Measurements from ENCODE around the gene NANP.
"Not testable (repeated sequence)": the region's sequence is repeated elsewhere in the genome, so short reads cannot be mapped to it uniquely, and the experiment has no call there.

The NANP gene

DNA sequence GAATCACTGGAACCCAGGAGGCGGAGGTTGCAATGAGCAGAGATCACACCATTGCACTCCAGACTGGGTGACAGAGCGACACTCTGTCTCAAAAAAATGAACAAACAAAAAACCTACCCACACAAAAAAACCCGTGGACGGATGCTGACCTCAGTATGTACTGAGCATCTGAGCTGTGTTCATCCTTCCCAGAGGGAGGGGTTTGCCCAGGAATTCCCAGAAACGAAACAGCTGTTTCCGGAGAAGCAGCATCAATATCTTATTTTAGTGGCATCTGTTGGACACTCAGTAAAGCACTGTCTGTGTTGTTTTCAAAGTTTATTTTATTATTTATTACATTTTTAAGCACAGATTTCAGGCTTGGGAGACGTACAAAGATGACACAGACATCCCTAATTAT, 18.7 kb downstream of the NANP start:
- DNase-seq = no peak

DNA sequence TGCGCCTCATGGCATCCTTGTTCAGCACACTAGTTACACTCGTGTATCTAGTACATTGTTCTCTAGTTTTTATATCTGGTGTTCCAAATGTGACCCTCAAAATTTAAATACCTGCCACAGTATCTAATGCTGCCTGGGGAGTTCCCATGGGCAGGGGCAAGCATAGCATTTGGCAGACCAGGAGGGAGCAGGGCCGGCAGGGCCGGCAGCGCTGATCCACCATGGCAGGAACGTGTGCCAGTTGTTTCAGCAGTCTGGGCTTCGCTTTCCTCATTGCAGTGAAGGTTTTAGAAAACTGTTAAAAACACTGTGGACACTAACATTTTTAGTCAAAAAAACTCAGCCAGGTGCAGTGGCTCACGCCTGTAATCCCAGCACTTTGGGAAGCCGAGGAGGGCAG, 19.2 kb downstream of the NANP start:
- DNase-seq = no peak

DNA sequence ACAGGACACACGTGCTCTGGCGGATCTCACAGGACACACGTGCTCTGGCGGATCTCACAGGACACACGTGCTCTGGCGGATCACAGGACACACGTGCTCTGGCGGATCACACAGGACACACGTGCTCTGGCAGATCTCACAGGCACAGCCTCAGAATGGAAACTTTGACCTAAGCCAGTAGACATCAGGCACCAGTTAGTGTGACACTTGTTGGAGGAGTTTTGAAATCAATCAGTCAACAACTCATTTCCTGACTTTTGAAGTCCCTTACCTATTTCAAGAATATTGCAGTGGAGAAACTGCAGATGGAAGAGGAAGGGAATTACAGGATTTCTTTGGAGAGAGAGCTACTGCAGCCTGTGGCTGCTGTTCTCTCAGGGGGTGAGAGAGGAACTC, 20.9 kb downstream of the NANP start:
- DNase-seq = not testable (repeated sequence)

DNA sequence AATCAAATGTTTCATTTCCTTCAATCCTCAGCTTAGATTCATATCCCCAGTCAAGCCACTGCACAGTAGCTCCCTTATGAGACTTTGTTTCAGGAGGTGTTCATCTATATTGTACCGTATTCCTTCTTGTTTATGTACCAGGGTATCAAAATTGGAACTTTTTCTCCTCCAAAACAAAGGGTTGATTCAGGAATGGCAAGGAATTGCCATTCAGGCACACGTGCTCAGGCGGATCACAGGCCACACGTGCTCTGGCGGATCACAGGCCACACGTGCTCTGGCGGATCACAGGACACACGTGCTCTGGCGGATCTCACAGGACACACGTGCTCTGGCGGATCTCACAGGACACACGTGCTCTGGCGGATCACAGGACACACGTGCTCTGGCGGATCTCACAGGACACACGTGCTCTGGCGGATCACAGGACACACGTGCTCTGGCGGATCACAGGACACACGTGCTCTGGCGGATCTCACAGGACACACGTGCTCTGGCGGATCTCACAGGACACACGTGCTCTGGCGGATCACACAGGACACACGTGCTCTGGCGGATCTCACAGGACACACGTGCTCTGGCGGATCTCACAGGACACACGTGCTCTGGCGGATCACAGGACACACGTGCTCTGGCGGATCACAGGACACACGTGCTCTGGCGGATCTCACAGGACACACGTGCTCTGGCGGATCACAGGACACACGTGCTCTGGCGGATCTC, 21.5 kb downstream of the NANP start:
- not testable (repeated sequence) for DNase-seq

DNA sequence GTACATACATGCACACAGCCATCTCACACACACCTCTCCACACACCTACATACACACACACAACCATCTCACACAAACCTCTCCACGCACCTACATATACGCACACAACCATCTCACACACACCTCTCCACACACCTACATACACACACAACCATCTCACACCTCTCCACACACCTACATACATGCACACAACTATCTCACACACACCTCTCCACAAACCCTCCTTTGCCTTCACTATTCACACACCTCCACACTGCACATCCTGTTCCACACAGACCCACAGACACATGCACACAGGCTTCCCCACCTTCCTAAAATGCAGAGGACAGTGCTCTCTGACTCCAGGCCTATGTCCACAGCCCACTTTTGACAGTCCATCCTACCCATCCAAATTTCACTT, 22.2 kb downstream of the NANP start:
- DNase-seq = no peak

DNA sequence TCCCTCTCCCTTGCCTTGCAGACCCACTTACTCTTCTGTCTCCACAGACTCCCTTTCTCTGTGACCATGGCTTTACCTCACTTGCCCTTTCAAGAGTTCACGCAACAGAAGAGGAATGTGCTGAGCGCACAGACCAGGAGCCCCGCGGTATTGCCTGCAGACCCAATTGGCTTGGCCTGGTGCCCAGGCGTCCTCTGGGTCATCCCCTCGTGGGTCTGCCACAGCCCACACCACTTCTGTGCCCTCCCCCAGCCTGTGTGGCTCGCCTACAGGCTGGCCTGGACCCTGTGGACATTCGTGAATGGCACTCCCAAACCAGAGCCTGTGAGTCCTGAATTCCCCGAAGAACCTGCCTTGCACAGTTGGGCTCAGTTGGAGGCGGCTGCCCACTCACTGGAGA, 23.2 kb downstream of the NANP start:
- no peak for DNase-seq

DNA sequence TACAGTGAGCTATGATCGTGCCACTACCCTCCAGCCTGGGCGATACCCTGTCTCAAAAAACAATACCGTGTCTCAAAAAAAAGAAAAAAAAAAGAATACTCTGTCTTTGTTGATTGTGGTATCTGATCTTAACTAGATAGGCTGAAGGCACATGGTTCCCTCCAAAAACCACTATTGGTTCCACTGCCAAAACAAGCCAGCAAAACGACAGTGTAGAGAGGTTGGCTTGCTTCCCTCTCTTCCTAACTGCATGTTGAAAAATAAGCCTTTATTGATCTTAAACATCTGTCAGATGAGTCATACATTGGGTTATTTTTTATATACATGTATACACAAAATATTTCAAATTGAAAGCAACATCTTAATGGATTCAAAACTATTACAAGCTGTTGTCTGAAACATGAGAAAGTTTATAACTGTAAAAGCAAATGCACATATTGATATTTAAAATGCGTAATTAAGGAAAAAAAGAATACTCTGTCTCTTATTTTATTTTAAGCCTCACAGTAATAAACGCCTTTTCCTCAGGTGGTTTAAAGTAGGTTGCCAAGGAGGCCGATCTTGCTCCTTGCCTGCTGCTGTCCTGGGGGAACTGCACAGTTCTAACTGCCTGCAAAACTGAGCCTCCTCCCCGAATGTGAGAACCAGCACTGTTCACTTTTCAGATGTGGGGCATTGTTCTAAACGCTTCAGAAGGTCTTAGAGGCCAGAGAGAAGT, 31.5 kb downstream of the NANP start:
- DNase-seq = no peak

DNA sequence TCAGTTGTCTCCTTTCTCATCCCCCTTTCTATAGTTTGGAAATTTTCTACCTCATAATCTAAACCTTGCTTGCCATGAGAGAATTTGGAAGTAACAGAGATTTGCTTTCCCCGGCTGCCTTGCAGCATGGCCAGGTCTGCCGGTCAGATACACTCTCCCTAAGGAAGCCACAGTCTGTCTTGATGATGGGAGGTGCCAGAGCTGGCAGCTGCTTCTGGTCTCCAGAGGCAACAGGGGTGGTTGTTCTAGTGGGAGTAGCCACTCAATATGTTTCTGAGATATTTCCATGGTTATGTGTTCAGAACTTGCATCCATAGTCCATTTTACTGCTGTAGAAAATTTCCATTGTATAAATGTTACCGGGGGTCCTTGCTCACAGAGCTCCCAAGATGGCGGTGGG, 33.0 kb downstream of the NANP start:
- DNase-seq = not testable (repeated sequence)

DNA sequence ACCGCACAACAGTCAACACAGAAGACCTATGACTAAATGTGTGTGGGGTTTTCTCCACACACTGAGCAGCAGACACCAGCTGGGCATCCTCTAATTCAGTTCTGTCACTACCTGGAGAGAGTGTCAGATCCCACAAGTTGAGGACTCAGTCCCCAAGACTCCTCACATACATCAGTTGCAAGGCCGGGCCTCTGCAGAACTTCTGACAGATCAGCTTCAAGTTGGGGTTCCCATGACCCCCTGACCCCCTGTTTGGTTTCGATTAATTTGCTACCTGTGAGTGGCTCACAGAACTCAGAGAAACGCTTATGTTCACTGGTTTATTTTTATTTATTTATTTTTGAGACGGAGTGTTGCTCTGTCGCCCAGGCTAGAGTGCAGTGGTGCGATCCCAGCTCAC, 35.3 kb downstream of the NANP start:
- DNase-seq = no peak

DNA sequence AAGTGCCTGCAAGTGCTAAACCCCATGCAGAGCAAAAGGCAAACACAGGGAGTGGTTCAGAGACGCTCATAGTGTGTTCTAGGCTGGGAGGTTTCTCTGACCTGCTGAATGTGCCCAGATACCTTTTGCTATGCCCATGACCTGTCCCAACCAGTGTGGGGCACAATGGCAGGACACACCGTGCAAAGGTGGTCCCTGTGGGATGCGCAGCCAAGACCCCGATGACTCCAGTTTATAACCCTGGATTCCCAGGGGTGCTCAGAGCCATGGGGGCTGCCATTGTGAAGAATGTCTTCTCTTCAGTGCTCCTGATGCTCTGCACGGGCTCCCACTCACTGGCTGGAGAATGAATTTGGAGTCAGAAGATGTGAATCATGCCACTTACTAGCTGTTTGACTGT, 36.3 kb downstream of the NANP start:
- DNase-seq = no peak

DNA sequence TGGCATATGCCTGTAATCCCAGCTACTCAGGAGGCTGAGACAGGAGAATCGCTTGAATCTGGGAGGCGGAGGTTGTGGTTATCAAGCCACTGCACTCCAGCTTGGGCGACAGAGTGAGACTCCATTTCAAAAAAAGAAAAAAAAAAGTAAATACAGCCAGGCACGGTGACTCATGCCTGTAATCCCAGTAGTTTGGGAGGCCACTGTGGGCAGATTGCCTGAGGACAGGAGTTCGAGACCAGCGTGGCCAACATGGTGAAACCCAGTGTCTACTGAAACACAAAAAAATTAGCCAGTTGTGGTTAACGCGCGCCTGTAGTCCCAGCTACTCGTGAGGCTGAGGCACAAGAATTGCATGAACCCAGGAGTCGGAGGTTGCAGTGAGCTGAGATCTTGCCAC, 36.9 kb downstream of the NANP start:
- peak; percentile 37 for DNase-seq

DNA sequence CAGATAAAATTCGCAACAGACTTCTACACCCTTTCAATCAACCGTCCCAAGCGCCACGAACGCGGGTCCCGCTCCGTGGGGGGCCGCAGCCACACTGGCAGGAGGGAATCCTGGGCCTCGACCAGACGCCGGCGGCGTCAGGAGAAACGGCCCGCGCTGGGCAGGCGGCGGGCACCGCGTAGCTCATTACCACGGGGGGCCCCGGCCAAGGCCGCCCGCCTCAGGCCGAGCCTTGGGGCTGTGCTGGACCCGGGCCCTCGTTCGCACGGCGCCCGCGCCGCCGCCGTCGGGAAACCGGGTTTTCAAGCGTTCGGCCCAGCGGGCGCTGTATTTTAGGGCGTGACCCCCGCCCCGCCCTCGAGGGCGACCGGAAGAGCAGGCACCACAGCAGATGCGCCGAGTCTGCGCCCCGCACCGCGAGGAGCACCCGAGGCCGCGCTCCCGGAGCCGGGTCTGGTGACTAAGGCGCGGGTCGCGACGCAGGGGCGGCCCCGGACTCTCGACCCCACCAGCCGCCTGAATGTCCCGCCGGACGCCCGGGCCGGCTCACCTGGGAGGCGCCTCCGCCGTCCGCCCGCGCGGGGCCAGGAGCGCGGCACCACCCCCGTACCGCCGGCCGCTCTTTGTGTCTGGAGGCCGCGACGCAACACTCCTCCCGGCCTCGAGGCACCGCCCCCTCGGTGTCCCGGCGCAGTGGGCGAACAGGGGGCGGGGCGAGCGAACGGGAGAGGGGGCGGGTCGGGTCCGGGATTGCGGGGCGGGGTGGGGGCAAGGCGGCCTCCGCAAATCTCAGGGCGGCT, 38.7 kb downstream of the NANP start, which contains the start of gene NINL:
TSS of gene NINL (minus strand) at position 627 of the 800 bp plus-strand sequence. CDS start 58,944 bp downstream, outside the sequence.
- DNase-seq = peak; percentile 73

DNA sequence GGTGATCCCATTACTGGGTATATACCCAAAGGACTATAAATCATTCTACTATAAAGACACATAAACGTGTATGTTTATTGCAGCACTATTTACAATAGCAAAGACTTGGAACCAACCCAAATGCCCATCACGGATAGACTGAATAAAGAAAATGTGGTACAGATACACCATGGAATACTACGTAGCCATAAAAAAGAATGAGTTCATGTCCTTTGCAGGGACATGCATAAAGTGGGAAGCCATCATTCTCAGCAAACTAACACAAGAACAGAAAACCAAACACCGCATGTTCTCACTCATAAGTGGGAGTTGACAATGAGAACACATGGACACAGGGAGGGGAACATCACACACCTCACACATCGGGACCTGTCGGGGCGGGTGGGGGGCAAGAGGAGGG, 40.2 kb downstream of the NANP start:
- not testable (repeated sequence) for DNase-seq

DNA sequence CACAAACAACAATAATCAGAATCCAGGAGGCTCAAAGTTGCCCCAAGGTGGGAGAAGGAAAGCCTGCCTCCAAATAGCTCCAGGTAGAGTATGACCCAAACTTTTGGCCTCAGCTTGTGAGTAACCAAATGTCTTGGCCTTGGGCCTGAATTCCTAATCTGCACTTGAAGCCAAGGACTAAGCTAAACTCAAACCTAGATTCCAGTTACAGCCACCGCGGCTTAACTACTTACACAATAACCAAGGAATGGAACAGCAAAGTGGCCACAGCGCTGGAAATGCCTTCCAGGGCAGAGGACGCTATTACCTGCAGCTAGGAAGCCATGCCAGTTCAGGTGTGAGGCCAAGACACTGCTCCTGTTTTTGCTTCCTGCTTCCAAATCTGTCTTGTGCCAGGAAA, 43.1 kb downstream of the NANP start:
- no peak for DNase-seq

DNA sequence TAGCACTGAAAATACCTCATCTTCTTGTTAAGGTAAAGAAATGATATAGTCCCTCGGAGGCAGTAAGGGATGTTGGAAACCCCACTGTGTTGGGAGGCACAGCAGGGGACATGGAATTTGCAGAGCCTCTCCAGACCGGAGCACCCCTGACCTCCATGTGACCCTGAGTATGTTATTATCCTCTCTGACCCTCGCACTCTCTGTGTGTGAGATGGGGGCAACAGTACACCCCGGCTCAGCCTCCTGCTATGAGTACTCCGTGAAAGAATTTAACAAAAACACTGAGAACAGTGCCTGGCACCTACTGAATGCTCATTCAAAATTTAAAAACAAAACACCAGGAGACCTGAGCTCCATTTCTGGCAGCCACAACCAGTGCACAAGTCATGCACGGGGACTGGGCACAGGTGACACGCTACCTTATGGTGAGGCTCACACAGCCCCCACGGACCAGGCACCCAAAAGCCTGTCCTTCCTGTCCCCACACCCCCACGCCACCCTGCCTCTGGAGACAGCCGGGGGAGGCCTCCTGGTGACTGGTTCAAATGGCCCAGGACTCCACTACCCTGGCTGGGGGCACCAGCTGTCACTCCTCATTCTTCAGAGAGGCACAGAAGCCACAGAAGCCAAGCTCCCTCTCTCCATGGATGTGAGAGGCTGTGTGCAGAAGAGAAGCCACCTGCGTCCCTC, 44.6 kb downstream of the NANP start:
- DNase-seq = no peak

DNA sequence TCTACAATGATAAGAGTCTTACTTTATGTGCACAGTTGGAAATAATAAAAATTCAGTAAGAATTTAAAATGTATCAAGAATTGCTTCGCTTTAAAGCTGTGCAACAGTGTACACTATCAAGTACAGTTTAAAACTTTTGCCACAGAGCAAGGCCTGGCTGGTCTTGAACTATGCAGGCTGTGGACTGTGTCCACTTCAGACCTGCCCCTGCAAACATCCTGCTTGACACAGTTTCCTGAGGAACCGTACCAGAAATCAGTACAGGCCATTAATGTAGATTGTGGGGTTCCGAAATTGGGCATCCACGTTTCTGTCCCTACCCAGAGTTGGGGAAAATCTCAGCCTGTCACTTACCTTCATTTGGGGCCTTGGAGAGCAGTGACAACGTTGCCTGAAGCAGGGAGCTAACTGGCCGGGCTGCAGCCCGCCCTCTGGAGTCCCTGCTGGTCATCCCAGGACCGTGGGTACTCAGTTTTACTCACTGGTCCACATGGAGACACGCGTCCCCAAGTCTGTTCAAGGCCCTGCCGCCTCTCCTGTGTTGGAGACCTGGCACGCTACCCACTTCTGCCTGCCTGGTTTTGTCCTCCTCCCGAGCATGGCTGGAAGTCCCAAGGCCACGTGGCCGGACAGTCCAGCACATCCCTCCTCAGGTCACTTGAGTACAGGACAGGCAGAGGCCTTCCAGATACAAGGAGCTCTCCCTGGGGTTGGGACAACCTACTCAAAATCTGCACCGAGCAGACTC, 46.9 kb downstream of the NANP start:
- DNase-seq = no peak

DNA sequence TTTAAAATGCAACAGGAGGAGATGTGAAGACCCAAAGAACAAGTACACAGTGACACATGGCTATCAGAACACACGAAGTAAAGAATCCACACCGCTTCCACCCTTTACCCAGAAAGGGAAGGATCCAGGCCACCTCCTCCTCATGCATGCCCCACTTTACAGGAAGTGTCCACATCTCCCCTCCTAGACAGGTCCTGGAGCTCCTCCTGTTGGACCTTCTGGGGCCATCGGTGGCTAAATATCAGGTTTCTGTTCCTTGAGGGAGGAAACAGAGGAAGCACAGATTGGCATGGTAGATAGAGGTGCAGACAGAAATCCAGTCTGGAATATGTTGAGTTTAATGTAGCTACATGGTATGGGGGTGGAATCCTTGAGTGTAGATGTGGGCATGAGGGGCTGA, 49.4 kb downstream of the NANP start:
- peak; percentile 42 for DNase-seq

DNA sequence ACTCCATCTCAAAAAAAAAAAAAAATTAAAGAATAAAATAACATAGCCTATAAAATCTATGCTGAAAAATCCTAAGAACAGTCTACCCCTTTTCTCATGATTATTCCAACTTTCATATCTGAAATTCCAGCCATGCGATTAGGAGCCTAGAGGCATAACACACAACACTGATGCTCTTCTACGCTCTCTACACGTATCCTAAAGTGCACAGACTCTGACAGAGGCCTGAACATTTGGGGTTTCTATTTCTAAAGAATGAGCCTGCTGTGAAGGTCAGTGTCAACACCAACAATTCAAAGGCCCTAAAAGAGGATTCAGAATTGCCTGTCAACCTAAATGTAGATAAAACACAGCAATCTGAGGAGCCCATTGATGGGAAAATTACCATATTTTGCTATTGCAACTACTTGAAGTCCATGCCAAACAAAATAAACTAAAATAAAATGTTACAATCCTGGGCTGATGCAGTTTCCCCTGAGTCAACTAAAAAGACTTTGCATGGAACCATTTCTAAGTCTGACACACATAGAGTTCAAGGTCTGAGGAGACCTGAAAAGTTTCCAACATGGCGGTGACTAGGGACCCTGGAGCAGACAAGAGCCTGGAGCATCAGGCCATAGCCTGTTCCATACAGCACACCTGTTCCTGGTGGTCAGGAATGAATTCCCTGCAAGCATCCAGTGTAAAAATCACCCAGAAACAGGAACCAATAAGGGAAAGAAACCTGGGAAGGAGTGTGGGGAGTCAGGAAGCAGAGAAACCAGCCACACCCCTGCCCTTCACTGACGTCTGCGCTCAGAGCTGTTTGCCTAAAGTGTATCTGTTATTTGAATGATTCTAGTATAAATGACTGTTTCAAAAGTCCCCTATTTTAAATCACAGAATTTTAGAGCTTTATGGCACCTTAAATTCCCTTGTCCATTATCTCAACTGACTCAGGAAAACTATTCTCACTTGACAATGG, 50.2 kb downstream of the NANP start:
- peak; percentile 31 for DNase-seq

DNA sequence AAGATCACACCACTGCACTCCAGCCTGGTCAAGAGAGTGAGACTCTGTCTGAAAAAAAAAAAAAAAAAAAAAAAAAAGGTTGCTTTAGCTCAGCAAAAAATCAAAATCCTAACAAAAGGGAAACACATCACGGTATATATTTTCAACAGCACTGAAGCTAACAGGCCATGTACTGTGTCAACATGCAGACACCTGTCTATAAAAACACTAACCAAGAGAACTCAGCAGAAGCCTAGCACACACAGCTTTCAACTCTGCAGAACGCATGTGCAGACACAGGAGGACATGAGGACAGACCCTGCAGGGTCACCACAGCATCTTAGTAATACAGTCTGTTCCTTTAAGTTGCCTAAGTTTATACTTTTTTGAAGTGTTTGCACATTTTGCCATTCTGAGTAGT, 52.0 kb downstream of the NANP start:
- no peak for DNase-seq

DNA sequence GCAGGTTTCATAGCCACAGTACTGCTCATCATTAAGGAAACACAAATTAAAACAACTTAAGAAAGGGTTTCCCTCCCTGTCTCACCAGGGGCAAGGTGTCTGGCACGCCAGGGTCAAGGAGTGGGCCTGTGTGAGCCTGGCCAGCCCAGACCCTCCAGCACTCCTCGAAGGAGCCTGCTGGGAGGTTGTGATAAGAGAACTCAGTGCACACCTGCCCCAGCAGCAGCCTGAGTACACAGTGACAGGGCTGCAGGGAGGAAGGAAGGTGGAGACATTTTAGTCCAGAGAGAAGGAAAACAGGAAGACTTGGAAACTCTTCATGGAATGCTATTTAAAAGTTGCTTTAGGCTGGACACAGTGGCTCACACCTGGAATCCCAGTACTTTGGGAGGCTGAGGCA, 52.6 kb downstream of the NANP start:
- DNase-seq = no peak

DNA sequence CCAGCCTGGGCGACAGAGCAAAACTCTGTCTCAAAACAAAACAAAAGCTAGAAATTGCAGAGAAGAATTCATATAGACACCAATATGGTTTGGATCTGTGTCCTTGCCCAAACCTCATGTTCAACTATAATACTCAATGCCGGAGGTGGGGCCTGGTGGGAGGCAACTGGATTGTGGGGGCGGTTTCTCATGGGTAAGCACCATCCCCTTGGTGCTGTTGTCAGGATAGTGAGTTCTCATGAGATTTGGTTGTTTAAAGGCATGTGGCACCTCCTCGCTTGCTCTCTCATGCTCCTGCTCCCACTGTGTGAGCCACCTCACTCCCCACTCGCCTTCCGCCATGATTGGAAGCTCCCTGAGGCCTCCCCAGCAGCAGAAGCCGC, 53.7 kb downstream of the NANP start:
- no peak for DNase-seq
